Heart left ventricle (tissue), 13 donors: ENCODE results near the gene SORBS1.

Experiments used
- CTCF ChIP-seq, 12 donors: fragments of 200-600 bp; sonication (generic) in 4 of 12; IDR thresholded peaks; one replicate each; pipeline versions ENCODE4 v1.5.0 to v1.8.0; 2018 to 2022; ENCODE audit warnings: antibody characterized with exemption in 12 of 12, mild to moderate bottlenecking in 5 of 12
- POLR2A ChIP-seq, 2 donors: fragments of 450-650 bp; IDR thresholded peaks; one replicate each; pipeline ENCODE4 v1.6.1; 2017; ENCODE audit warnings: antibody characterized with exemption in 2 of 2, mild to moderate bottlenecking in 2 of 2, moderate library complexity in 2 of 2
- donor health status: ischemic (EF 13 %, LVEDD 7.1; RV severe dilation, severe dysfunction).
- donor health status: DM: no; HTN: yes; CAD: no.
- donor health status: DM: no; HTN: no; CAD: no.
- donor health status: ischemic (EF 25% LVEDD 6.9; RV normal size, moderate dysfunction).
- donor health status: ischemic (EF 25% LVEDD 5.7; RV mildly dilated, moderate dysfunction).
- donor health status: ischemic (EF 35%, LVEDD 5.7; RV mildly dilated, moderate dysfunction).
- donor health status: nonischemic (EF 11% LVEDD 7.7; RV severe dilation, severe dysfunction).
- donor health status: DM: yes; HTN: yes; CAD: no.
- donor health status: PGD.
- donor health status: ischemic (EF 29% LVEDD 5.4; RV normal size, mild dysfunction).
- donor health status: nonischemic (EF 23%, LVEDD 6.1; RV moderate dilation, normal function).

GRCh38 chr10:95286707-95287106, 274.5 kb downstream of the SORBS1 start:
- TF ChIP-seq POLR2A (IDR thresholded peaks at IDR 0.05) (no peak), CTCF (IDR thresholded peaks at IDR 0.05) (no peak)
